Activated naive CD4-positive, alpha-beta T cell treated with anti-CD3 and anti-CD28 coated beads, Interleukin-2, amount 50 U/mL, for 24 hours (primary cell): ENCODE results near the gene DDAH2.

Source experiments
- H3K27ac Mint-ChIP-seq: one replicate; pipeline ENCODE4 v1.8.0; 2021; ENCODE audit warnings: mild to moderate bottlenecking, mixed read lengths
- H3K27me3 Mint-ChIP-seq: one replicate; pipeline ENCODE4 v1.8.0; 2021; ENCODE audit warnings: mixed read lengths
- H3K36me3 Mint-ChIP-seq: one replicate; pipeline ENCODE4 v1.8.0; 2021; ENCODE audit warnings: mixed read lengths
- H3K4me1 Mint-ChIP-seq: one replicate; pipeline ENCODE4 v1.8.0; 2021; ENCODE audit warnings: mixed read lengths
- H3K4me3 Mint-ChIP-seq: one replicate; pipeline ENCODE4 v1.8.0; 2021; ENCODE audit warnings: mild to moderate bottlenecking, mixed read lengths
- H3K9me3 Mint-ChIP-seq: one replicate; pipeline ENCODE4 v1.8.0; 2021; ENCODE audit warnings: mixed read lengths

The DDAH2 gene

DNA sequence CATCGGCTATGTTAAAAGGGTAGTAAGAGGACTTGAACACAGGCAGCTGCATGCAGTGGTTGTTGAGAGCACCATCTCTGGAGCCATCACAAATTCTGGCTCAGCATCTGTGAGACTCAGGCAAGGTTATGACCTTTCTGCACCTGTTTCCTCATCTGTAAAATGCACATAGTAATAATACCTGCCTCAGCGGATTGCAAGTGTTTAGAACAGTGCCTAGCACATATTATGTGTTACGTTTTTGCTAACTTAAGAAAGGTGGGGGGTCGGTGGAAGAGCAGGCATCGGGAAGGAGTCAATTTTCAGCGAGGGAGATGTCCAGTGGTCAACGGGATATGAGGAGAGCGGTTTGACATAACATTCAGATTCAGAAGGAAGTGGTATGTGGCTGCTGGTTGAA, 51.1 kb downstream of the DDAH2 start:
- Mint-ChIP-seq H3K27me3 (no peaks in the 10 kb centered on the region), H3K27ac (no peak overlapping the region), H3K4me1 (peaks cover 24% of the 10 kb centered on the region), H3K9me3 (no peaks in the 10 kb centered on the region), H3K36me3 (no peaks in the 10 kb centered on the region), H3K4me3 (no peak overlapping the region)
